Ishikawa (cell line): ENCODE data around the gene PXDN.

Experiments
- CEBPB ChIP-seq: IDR thresholded peaks from 2 replicates; pipeline ENCODE4 v1.6.1; 2012
- CREB1 ChIP-seq: IDR thresholded peaks from 2 replicates; pipeline ENCODE4 v1.6.1; 2012; ENCODE audit warnings: low read depth
- EGR1 ChIP-seq: IDR thresholded peaks from 2 replicates; pipeline ENCODE4 v1.6.1; 2012
- EP300 ChIP-seq: IDR thresholded peaks from 2 replicates; pipeline ENCODE4 v1.6.1; 2012; ENCODE audit warnings: borderline replicate concordance
- FOXM1 ChIP-seq: IDR thresholded peaks from 2 replicates; pipeline ENCODE4 v1.6.1; 2012; ENCODE audit warnings: low read depth, borderline replicate concordance
- NFIC ChIP-seq: IDR thresholded peaks from 2 replicates; pipeline ENCODE4 v1.6.1; 2012
- RAD21 ChIP-seq: IDR thresholded peaks from 2 replicates; pipeline ENCODE4 v1.6.1; 2012; ENCODE audit warnings: low read depth
- REST ChIP-seq: IDR thresholded peaks from 2 replicates; pipeline ENCODE4 v1.6.1; 2012; ENCODE audit warnings: low read depth, mild to moderate bottlenecking
- TAF1 ChIP-seq: IDR thresholded peaks from 2 replicates; pipeline ENCODE4 v1.6.1; 2012; ENCODE audit warnings: low read depth, mild to moderate bottlenecking
- TEAD4 ChIP-seq: IDR thresholded peaks from 2 replicates; pipeline ENCODE4 v1.6.1; 2012
- ZBTB7A ChIP-seq: IDR thresholded peaks from 2 replicates; pipeline ENCODE4 v1.6.1; 2012; ENCODE audit warnings: low read depth

- TF ChIP-seq TAF1 (no peak), REST (no peak), NFIC (peak; percentile 37), EP300 (peak; percentile 84), FOXM1 (peak; percentile 58; the same call in 1 of the 2 replicates), TEAD4 (no peak), CEBPB (no peak), RAD21 (no peak), CREB1 (no peak), ZBTB7A (no peak), EGR1 (no peak)
These were observed 116.5 kb downstream of the PXDN start for GRCh38 chr2:1627628-1628381.
